ENCODE measurements around the gene CFAP74.

The CFAP74 gene

GRCh38 chr1:1914101-1914970 is 89.2 kb downstream of the CFAP74 start:
- no peak for DNase-seq

GRCh38 chr1:1911350-1912041 is 92.1 kb downstream of the CFAP74 start:
- no peak for DNase-seq

GRCh38 chr1:1910651-1911331 is 92.8 kb downstream of the CFAP74 start:
- DNase-seq = no peak

GRCh38 chr1:1910033-1910465 is 93.5 kb downstream of the CFAP74 start:
- no peak for DNase-seq

- DNase-seq = no peak
Measured at GRCh38 chr1:1908506-1908791, 95.1 kb downstream of the CFAP74 start.

- DNase-seq = no peak
Measured at GRCh38 chr1:1907098-1907736, 96.4 kb downstream of the CFAP74 start.

- DNase-seq = no peak
Measured at GRCh38 chr1:1906185-1907097, 97.1 kb downstream of the CFAP74 start.

GRCh38 chr1:1903224-1903623 is 100.4 kb downstream of the CFAP74 start:
- DNase-seq = no peak

GRCh38 chr1:1901641-1902294 is 101.8 kb downstream of the CFAP74 start:
- DNase-seq = no peak

- DNase-seq = no peak
Measured at GRCh38 chr1:1900883-1901640, 102.5 kb downstream of the CFAP74 start.

- no peak for DNase-seq
Measured at GRCh38 chr1:1899967-1900327, 103.6 kb downstream of the CFAP74 start.

GRCh38 chr1:1899266-1899966 is 104.2 kb downstream of the CFAP74 start:
- no peak for DNase-seq

- no peak for DNase-seq
Measured at GRCh38 chr1:1898246-1898933, 105.2 kb downstream of the CFAP74 start.

GRCh38 chr1:1895456-1896336 is 107.9 kb downstream of the CFAP74 start:
- DNase-seq = no peak

GRCh38 chr1:1895060-1895418 is 108.5 kb downstream of the CFAP74 start:
- no peak for DNase-seq

- DNase-seq = no peak
Measured at GRCh38 chr1:1894354-1895059, 109.1 kb downstream of the CFAP74 start.

GRCh38 chr1:1893997-1894353 is 109.6 kb downstream of the CFAP74 start:
- no peak for DNase-seq

Data from SIG-M5 (cell line).